Activated naive CD8-positive, alpha-beta T cell (primary cell): ENCODE data around the gene MXRA7.
"Not testable (repeated sequence)": the region's sequence is repeated elsewhere in the genome, so short reads cannot be mapped to it uniquely, and the experiment has no call there.

ENCODE experiments used
- H3K27ac Mint-ChIP-seq: one replicate; pipeline ENCODE4 v1.8.0; 2021; ENCODE audit warnings: mixed read lengths
- H3K27me3 Mint-ChIP-seq: one replicate; pipeline ENCODE4 v1.8.0; 2021; ENCODE audit warnings: mixed read lengths
- H3K36me3 Mint-ChIP-seq: one replicate; pipeline ENCODE4 v1.8.0; 2021; ENCODE audit warnings: mixed read lengths
- H3K4me1 Mint-ChIP-seq: one replicate; pipeline ENCODE4 v1.8.0; 2021; ENCODE audit warnings: low read depth, mixed read lengths
- H3K4me3 Mint-ChIP-seq: one replicate; pipeline ENCODE4 v1.8.0; 2021; ENCODE audit warnings: mild to moderate bottlenecking, mixed read lengths
- H3K9me3 Mint-ChIP-seq: one replicate; pipeline ENCODE4 v1.8.0; 2021; ENCODE audit warnings: low read depth, mixed read lengths

The MXRA7 gene

DNA sequence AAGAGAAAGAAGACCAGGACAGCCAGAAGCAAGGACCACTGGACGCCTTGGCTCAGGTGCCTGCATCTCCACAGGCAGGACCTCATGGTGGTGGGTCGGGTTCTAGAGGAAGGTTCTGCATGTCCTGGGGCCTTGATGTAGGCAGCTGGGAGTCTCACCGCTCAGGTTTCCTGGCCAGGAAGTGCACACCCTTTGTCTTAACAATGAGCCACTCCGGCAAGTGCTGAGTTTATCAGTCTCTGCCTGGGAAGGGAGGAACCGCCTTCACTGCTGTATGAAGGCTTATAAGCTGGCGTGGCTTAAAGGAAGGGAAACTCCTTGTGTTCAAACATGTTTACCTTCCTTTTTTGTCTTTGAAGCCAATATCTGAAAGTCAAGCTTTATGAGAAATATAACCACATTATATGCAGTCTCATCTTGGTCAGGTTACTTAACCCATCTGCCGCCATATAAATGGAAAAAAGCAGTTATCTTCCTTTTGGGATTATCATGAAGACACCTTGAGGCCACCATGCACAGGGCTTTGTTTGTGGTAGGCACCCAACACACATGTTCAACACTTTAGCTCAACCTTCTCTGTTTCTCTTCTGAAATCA, 67.1 kb downstream of the MXRA7 start, which contains the start of gene ST6GALNAC1:
ST6GALNAC1 (minus strand) TSS at position 205 of the 596 bp plus-strand sequence; CDS start at position 86, 119 bp downstream.
- Mint-ChIP-seq H3K4me1 (peaks cover 12% of the 10 kb centered on the region), H3K36me3 (peaks cover 3% of the 10 kb centered on the region), H3K9me3 (peaks cover 4% of the 10 kb centered on the region), H3K4me3 (no peak within 1 kb of the TSS), H3K27ac (peak within 1 kb of the TSS; percentile 0), H3K27me3 (no peaks in the 10 kb centered on the region)

DNA sequence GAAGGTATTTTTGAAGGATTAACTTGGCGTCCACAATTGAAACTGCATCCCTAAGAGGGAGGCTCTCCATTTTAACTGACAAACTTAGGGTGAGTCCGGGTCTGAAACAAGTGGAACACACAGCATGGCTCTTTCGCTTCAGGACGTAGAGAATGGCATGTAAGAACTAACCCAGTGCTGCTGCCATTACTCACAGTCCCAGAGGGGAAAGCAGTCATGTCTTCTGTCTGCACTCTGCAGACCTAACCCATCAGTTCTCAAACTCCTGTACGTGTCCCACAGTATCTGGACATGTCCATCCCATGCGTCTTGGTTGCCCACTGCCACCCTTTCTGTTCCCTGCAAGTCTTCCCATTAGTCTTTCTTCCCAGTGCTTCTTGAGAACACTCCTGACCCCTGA, 67.8 kb downstream of the MXRA7 start:
- Mint-ChIP-seq H3K4me3 (no peak overlapping the region), H3K27me3 (no peaks in the 10 kb centered on the region), H3K4me1 (peaks cover 12% of the 10 kb centered on the region), H3K27ac (no peak overlapping the region), H3K36me3 (peaks cover 3% of the 10 kb centered on the region), H3K9me3 (peaks cover 4% of the 10 kb centered on the region)

GRCh38 chr17:76642032-76642561, 68.7 kb downstream of the MXRA7 start:
- Mint-ChIP-seq H3K4me3 (no peak overlapping the region), H3K9me3 (peaks cover 4% of the 10 kb centered on the region)

DNA sequence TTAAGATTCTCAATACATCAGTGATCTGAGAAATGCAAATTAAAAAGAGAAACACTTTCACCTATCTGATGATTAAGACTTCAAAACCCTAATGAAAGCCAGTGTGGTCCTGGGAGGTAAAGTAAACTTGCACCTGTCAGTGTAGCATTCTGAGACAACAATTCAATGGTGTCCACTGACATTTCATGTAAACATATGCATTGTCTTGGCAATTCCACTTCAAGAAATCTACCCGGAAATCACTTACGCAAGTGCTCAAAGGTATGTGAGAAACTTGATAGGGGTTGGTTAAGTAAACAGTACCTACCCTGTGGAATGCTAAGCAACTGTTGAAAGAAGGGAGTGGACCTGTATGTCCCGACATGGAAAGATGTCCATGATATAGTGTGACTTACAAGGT, 69.3 kb downstream of the MXRA7 start:
- H3K4me3 Mint-ChIP-seq, result no peak overlapping the region
- H3K27me3 Mint-ChIP-seq, result no peaks in the 10 kb centered on the region
- peaks cover 1% of the 10 kb centered on the region for H3K9me3 Mint-ChIP-seq
- H3K36me3 Mint-ChIP-seq, result peaks cover 1% of the 10 kb centered on the region
- peaks cover 12% of the 10 kb centered on the region for H3K4me1 Mint-ChIP-seq
- no peak overlapping the region for H3K27ac Mint-ChIP-seq

More at GRCh38 chr17:76642032-76642561, 68.7 kb downstream of the MXRA7 start:
- Mint-ChIP-seq H3K27ac (no peak overlapping the region), H3K27me3 (no peaks in the 10 kb centered on the region), H3K36me3 (peaks cover 3% of the 10 kb centered on the region), H3K4me1 (peaks cover 12% of the 10 kb centered on the region)

DNA sequence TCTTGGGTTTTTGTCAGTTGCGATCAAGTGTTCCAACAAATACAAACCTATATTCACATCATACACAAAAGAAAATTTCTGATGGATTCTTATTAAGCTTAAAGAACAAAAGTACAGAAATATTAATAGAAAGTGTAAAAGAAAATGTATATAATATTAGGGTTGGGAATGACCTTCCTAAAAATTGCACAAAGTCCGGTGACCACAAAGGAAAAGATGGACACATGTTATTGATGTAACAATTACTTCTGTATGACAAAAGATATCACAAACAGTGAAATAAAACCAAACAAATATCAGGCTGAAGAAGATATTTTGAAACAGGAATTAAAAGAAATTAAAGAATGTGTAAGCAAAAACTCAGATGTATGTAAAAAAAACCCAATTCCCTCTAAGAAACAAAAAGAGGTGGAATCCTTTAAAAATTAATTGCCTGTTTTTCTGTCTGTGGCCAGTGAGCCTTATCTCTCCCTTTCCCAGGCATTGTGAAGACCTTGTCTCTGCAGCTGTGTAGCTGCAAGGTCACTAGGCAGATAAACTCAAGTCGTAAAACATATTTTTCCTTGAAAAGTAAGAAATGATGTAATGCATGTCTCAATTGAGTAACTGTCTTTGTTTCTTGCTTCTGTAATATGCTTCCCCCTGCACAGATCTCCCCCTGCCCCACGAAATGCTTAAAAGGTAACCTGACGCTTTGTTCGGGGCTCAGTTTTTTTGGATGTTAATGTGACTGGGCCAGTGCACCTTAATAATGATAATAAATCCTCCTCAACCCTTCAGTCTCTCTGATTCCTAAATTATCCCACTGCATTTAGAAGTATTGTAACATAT, 70.0 kb downstream of the MXRA7 start:
- H3K27ac Mint-ChIP-seq, result no peak overlapping the region
- H3K4me3 Mint-ChIP-seq, result no peak overlapping the region
- H3K4me1 Mint-ChIP-seq, result peaks cover 12% of the 10 kb centered on the region
- no peaks in the 10 kb centered on the region for H3K36me3 Mint-ChIP-seq
- no peaks in the 10 kb centered on the region for H3K27me3 Mint-ChIP-seq
- H3K9me3 Mint-ChIP-seq, result no peaks in the 10 kb centered on the region

- Mint-ChIP-seq H3K4me3 (no peak overlapping the region), H3K9me3 (no peaks in the 10 kb centered on the region), H3K27ac (no peak overlapping the region), H3K36me3 (no peaks in the 10 kb centered on the region), H3K27me3 (peaks cover 2% of the 10 kb centered on the region), H3K4me1 (peaks cover 3% of the 10 kb centered on the region)
These were observed 72.5 kb downstream of the MXRA7 start for GRCh38 chr17:76638263-76638662.

DNA sequence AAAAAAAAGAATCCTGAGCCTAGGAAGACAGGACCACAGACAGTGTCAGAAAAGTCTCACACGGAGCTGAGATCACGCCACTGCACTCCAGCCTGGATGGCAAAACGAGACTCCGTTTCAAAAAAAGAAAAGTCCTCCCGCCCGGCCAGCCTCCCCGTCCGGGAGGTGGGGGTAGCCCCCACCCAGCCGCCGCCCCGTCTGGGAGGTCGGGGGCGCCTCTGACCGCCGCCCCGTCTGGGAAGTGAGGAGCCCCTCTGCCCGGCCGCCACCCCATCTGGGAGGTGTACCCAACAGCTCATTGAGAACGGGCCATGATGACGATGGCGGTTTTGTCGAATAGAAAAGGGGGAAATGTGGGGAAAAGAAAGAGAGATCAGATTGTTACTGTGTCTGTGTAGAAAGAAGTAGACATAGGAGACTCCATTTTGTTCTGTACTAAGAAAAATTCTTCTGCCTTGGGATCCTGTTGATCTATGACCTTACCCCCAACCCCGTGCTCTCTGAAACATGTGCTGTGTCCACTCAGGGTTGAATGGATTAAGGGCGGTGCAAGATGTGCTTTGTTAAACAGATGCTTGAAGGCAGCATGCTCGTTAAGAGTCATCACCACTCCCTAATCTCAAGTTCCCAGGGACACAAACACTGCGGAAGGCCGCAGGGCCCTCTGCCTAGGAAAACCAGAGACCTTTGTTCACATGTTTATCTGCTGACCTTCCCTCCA, 74.1 kb downstream of the MXRA7 start:
- not testable (repeated sequence) for H3K4me3 Mint-ChIP-seq, H3K9me3 Mint-ChIP-seq

GRCh38 chr17:76635659-76636360, 75.0 kb downstream of the MXRA7 start:
- H3K4me3 Mint-ChIP-seq, result no peak overlapping the region
- peaks cover 2% of the 10 kb centered on the region for H3K27me3 Mint-ChIP-seq
- H3K27ac Mint-ChIP-seq, result no peak overlapping the region
- no peaks in the 10 kb centered on the region for H3K36me3 Mint-ChIP-seq
- H3K4me1 Mint-ChIP-seq, result no peaks in the 10 kb centered on the region
- H3K9me3 Mint-ChIP-seq, result no peaks in the 10 kb centered on the region

More for the DNA sequence above, 74.1 kb downstream of the MXRA7 start:
- not testable (repeated sequence) for H3K27ac Mint-ChIP-seq, H3K36me3 Mint-ChIP-seq, H3K27me3 Mint-ChIP-seq, H3K4me1 Mint-ChIP-seq

- Mint-ChIP-seq H3K9me3 (no peaks in the 10 kb centered on the region), H3K27me3 (peaks cover 2% of the 10 kb centered on the region), H3K4me3 (no peak overlapping the region), H3K27ac (no peak overlapping the region), H3K36me3 (no peaks in the 10 kb centered on the region), H3K4me1 (no peaks in the 10 kb centered on the region)
These were observed 75.7 kb downstream of the MXRA7 start for GRCh38 chr17:76635039-76635438.

DNA sequence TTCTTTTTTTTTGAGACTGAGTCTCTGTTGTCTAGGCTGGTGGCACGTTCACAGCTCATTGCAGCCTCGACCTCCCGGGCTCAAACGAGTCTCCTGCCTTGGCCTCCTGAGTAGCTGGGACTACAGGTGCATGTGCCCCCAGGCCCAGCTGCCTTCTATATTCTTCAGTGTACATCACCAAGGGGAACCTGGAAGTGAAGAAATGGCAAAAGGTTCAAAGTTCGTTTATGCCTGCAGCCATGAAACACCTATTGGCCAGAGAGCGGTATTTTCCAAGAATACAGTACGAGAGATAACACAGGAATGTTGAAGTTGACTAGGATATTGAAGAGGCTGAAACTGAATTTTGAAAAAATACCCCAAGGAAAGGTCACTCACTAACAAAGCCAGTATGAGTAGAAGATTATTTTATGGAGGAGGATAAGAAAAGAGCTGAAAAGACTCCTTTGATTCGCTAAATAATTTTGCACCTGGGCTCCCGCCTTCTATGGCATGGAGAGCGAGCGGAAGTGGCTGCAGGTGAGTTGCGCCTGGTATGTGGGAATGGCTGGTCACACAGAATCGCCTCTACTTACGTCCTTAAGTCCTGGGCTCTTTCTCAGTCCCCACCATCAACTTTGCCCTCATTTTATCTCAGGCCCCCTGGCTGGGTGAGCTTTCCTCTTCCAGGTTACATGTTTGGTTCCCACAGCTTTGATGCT, 77.0 kb downstream of the MXRA7 start:
- Mint-ChIP-seq H3K4me3 (no peak overlapping the region), H3K4me1 (no peaks in the 10 kb centered on the region), H3K27ac (no peak overlapping the region), H3K27me3 (peaks cover 2% of the 10 kb centered on the region), H3K9me3 (no peaks in the 10 kb centered on the region), H3K36me3 (no peaks in the 10 kb centered on the region)

DNA sequence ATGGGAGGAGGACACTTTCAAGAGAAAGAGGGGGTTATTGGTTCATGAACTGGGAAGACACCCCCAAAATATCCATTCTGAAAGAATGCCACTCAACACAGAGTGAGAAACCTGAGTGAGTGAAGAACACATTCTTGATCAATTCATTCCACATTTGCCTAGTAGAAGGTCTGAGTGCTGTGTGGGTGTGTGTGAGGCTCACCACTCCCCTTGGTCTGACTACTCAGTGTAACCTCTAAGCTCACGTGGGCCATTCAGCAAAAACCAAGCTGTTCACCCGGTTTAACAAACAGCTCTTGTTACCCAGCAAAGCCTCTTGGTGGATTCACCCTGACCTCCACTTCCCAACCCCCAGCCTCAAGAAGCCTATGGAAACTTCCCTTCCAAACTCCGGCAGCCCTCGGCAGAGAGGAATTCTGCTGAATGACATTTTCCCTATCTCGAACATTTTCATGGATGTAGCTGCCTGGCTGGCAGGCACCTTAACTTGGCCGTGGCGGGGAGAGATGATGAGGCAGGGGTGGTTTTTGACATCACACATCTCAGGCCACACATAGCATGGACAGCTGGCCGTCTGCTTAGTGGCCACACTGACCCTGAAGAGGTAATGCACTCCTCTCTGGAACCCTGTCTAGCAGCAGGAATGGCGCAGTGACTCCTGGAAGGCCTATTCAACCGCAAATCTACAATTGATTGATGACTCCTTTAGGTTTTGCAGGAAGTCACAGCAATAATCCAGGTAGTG, 78.8 kb downstream of the MXRA7 start:
- Mint-ChIP-seq H3K4me1 (no peaks in the 10 kb centered on the region), H3K4me3 (no peak overlapping the region), H3K27me3 (peaks cover 2% of the 10 kb centered on the region), H3K36me3 (no peaks in the 10 kb centered on the region), H3K27ac (no peak overlapping the region), H3K9me3 (no peaks in the 10 kb centered on the region)

GRCh38 chr17:76630151-76630550, 80.6 kb downstream of the MXRA7 start:
- Mint-ChIP-seq H3K4me1 (no peaks in the 10 kb centered on the region), H3K9me3 (no peaks in the 10 kb centered on the region), H3K4me3 (no peak overlapping the region), H3K27ac (no peak overlapping the region), H3K27me3 (peaks cover 2% of the 10 kb centered on the region), H3K36me3 (no peaks in the 10 kb centered on the region)
